C4-2B (cell line): ENCODE measurements around the gene ARRDC1.

ENCODE experiments used
- ZFX ChIP-seq: fragments of 450-650 bp; IDR thresholded peaks from 2 replicates; pipeline ENCODE4 v1.6.1; 2017
- TF ChIP-seq, protein P1 (sequence below): fragments of 450-650 bp; conservative IDR thresholded peaks from 2 replicates; pipeline ENCODE4 v1.5.1; 2017; ENCODE audit warnings: mild to moderate bottlenecking

DNA sequence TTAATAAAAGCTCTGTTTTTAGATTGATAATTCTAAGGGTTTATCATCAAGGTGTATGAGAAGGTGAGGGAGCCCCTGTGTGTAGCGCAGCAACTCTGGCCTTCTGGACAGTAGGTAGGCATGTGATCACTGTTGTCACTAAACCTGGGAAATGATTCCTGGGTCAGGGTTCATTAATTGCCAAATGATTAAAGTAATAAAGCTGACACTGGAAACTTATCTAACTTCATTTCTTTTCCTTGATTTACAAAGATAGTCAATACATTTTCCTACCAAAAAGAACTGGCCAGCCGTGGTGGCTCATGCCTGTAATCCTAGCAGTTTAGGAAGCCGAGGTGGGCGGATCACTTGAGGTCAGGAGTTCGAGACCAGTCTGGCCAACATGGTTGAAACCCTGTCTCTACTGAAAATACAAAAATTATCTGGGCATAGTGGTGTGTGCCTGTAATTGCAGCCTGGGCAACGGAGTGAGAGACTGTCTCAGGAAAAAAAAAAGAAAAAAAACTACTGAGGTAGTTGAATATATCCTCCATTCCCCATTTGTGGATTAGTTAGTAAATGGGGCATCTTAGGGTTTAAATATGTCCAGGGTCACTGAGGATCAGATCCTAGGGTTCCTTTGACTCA lies 15.8 kb downstream of the ARRDC1 start:
- TF ChIP-seq, protein P1, sequence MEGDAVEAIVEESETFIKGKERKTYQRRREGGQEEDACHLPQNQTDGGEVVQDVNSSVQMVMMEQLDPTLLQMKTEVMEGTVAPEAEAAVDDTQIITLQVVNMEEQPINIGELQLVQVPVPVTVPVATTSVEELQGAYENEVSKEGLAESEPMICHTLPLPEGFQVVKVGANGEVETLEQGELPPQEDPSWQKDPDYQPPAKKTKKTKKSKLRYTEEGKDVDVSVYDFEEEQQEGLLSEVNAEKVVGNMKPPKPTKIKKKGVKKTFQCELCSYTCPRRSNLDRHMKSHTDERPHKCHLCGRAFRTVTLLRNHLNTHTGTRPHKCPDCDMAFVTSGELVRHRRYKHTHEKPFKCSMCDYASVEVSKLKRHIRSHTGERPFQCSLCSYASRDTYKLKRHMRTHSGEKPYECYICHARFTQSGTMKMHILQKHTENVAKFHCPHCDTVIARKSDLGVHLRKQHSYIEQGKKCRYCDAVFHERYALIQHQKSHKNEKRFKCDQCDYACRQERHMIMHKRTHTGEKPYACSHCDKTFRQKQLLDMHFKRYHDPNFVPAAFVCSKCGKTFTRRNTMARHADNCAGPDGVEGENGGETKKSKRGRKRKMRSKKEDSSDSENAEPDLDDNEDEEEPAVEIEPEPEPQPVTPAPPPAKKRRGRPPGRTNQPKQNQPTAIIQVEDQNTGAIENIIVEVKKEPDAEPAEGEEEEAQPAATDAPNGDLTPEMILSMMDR: no peak; the same call in 1 of the 2 replicates
- TF ChIP-seq ZFX: no peak
